Measurements from ENCODE around the gene HDAC4.

GRCh38 chr2:239393388-239393940 is 7.4 kb downstream of the HDAC4 start:
- TF ChIP-seq CTCF (optimal IDR thresholded peaks at IDR 0.05 in 1 of 3, IDR thresholded peaks at IDR 0.05 in 1 of 3, conservative IDR thresholded peaks at IDR 0.05 in 1 of 3; ENCODE audit: extremely low read depth in 1 of 3, insufficient read depth in 2 of 3, low read length in 3 of 3) (no peak), EZH2 (IDR thresholded peaks at IDR 0.05; ENCODE audit: low read length) (no peak)
